Right lobe of liver (tissue), 4 donors: ENCODE results near the gene ATG10.

ENCODE experiments used
- POLR2A ChIP-seq: fragments of 450-650 bp; IDR thresholded peaks from one replicate; pipeline ENCODE4 v1.6.1; 2017; ENCODE audit warnings: antibody characterized with exemption, mild to moderate bottlenecking
- TF ChIP-seq, protein P1 (sequence below), 4 donors: fragments of 200-600 bp in 3 of 4; fragments of 450-650 bp in 1 of 4; IDR thresholded peaks; one replicate each; pipeline versions ENCODE4 v1.5.1 to v1.8.0; 2016 to 2022; ENCODE audit warnings: antibody characterized with exemption in 4 of 4, mild to moderate bottlenecking in 2 of 4
- donor health status: DM: no; HTN: no; CAD: no.
- donor health status: DM: no; HTN: no; CAD: no.
- donor health status: DM: no; HTN: yes; CAD: no.

DNA sequence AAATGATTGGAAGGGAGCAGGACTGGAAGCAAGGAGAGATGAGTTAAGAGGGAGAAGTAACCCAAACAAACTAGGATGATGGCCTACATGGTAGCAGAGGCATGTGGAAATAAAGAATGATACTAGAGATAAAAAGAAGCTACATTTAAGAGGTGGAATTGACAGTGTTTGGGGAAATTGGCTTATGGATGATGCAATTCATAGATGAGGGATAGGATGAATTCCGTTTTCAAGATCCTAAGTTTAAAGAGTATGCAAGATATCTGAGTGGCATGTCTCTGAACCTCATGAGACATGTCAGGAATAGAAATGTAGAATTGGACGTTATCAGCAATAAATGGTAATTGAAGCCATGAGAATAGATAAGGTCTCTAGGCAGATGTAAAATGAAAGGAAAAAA is 232.7 kb downstream of the ATG10 start:
- TF ChIP-seq, protein P1, sequence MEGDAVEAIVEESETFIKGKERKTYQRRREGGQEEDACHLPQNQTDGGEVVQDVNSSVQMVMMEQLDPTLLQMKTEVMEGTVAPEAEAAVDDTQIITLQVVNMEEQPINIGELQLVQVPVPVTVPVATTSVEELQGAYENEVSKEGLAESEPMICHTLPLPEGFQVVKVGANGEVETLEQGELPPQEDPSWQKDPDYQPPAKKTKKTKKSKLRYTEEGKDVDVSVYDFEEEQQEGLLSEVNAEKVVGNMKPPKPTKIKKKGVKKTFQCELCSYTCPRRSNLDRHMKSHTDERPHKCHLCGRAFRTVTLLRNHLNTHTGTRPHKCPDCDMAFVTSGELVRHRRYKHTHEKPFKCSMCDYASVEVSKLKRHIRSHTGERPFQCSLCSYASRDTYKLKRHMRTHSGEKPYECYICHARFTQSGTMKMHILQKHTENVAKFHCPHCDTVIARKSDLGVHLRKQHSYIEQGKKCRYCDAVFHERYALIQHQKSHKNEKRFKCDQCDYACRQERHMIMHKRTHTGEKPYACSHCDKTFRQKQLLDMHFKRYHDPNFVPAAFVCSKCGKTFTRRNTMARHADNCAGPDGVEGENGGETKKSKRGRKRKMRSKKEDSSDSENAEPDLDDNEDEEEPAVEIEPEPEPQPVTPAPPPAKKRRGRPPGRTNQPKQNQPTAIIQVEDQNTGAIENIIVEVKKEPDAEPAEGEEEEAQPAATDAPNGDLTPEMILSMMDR (IDR thresholded peaks at IDR 0.05) = no peak
- TF ChIP-seq POLR2A = no peak
